ENCODE results near the gene GMEB2.

GMEB2 gene

DNA sequence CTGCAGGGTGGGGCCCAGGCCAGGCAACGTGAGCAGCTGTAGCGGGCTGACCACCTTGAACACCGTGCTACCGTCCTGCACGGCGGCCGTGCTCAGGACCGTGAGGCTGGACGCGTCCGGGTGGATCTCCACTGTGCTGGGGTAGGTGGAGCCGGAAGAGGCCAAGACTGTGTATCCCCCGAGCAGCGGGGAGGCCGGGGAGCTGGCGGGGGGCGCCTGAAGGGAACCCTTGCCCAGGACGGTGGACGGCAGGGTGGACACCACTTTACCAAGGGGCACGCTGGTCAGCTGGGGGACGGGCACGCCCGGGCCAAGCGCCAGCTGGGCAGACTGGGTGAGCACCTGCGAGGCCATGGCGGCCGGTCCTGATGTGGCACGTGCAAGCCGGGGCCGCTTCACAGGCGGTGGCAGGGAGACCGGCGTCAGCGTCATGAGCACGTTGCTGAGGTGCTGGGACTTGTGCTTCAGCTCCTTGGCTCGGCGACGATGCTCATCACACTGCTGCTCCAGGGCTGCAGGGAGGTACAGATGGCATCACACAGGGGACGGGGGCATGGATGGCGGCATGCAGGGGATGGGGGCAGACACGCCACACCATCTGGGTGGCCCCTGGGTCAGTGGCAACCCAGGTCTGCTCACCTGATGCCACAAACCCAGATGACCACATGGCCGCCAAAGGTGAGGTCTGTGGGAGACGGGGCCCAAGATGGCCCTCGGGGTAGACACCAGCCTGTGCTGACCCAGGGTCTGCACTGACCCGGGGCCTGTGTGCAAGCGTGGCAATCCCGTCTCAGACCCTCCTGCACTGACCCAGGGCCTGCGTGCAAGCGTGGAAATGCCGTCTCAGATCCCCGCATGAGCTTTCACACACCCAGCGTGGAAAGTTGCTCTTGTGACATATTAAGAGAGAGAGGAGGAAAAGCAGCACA, 36.4 kb downstream of the GMEB2 start:
- DNase-seq (ENCODE audit: low read depth, low spot score) = no peak

DNA sequence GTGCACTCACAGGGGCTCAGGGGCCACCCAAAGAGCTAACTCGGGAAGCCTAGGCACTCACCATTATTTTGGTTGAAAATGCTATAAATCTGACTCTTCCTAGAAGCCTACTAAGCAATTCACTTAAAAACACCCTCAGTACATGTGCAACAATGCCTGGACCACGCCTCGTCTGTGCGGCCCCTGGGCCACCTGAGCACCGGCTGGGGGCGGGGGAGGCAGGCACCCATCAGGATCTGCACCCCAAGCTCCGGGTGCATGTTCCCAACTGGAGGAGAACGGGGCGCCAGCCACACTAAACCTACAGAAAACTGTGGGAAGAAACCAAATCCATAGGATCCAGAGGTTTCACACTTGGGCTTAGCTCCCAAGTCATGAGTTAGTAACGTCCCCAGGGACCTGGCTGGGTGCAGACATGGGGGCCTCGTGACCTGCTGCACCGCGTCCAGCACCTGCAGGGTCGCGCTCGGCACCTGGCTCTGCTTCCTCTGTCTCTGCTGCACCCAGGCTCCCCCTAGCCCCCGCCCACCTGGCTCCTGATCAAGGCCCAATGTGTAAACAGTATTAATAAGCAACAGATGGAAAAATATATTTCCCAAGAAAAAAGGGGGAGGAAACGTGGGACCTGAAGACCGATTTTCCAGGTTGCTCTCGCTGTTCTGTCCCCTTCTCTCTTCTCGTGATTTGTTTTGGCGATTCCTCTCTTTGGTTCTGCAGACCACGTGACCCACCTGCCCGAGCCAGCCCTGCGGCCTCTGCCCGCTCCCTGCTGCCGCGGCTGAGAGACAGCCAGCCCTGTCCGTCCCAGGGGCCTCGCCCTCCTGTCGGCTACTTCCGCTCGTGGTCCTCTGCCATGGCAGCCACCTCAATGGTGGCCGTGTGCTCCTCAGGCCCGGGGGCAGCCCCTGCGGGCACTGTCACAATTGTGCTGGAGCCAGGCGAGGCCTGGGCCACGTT, 37.4 kb downstream of the GMEB2 start:
- no peak for DNase-seq (ENCODE audit: low read depth, low spot score)

DNA sequence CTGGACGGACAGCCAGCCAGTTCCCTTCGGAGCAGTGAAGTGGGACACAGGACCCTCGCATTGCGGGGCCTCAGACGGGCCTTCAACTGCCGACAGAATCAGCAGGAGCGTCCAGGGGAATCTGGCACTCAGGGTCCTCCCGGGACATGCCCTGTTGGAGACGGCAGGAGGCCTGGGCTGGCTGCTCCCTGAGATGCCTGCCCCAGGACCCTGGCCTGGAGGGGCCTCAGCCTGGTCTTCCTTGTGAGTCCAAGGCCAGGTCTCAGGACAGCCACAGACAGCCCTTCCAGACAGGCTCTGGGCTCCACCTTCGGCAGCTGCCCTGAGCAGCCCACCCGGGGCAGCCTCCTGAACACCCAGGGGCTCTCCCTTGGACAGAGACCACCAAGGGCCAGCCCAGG, 38.3 kb downstream of the GMEB2 start:
- no peak for DNase-seq (ENCODE audit: low read depth, low spot score)

DNA sequence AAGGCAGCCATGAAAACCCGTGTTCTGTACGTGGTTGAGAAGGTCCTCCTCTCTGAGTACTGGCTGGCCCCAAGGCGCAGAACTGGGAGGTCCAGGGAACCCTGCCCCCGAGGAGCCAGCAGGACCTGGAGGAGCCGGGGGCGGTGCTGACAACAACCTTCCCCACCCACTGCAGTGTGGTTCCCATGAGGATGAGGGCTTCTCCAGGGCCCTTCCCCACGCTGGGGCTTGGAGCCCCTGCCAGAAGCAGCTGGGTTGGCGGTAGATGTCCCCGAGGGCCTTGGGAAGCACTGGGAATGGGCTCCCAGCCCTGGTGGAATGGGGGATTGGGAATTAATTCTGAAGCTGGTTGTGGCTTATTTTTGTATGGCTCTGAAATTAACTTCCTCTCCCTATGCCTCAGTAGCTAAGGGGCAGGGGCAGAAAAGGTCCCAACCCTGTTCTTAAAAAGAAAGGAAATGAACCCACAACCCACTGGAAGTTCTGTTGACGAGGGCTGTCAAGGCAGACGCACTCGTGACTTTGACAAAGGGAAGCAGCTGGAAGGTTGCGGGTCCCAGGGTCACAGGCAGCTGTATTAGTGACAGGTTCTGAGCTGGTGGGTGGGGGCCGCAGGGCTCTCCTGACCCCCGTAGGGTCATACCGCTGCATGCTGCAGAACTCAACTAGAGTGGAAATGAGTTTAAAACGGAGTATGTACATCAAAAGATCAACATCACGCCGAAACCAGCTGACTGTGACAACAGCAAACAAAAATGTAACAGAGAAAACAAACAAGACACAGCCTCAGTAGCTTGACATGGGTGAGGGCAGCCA, 38.9 kb downstream of the GMEB2 start:
- DNase-seq (ENCODE audit: low read depth, low spot score) = no peak

DNA sequence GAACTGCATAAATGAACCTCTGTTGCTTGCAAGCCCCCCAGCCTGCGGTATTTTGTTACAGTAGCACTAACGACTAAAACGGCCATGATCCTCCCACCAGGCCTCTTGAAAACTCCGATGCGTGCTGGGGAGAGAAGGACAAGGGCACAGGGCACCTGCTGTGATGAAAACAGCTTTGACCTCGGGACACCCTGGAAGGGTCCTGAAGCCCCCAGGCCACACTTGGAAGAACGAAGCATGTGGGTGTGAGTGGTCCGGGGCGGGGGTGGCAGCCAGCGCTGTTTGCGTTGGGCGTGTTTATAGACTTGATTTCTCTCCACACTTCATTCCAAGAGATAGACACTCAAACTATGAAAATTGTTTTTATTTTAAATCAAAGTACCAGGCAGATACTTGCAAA, 39.6 kb downstream of the GMEB2 start:
- DNase-seq (ENCODE audit: low read depth, low spot score) = no peak

DNA sequence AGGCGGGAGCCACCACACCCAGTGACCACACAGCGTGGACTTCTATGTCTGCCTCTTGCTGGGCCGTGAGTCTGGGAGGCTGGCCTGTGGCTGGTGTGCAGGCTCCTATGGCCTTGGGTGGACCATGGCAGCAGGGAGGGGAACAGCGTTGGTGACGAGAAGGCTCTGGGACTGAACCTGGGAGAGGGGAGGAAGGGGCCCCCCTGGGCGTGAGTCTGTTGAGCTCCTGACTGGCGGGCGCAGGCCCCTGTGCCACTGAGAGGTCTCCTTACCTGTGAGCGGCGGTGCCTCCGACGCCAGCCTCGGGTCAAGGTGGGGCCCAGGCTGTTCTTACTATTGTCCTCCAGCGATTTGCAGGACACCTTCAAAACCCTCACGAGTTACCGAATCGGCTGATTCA, 40.1 kb downstream of the GMEB2 start:
- no peak for DNase-seq (ENCODE audit: low read depth, low spot score)

DNA sequence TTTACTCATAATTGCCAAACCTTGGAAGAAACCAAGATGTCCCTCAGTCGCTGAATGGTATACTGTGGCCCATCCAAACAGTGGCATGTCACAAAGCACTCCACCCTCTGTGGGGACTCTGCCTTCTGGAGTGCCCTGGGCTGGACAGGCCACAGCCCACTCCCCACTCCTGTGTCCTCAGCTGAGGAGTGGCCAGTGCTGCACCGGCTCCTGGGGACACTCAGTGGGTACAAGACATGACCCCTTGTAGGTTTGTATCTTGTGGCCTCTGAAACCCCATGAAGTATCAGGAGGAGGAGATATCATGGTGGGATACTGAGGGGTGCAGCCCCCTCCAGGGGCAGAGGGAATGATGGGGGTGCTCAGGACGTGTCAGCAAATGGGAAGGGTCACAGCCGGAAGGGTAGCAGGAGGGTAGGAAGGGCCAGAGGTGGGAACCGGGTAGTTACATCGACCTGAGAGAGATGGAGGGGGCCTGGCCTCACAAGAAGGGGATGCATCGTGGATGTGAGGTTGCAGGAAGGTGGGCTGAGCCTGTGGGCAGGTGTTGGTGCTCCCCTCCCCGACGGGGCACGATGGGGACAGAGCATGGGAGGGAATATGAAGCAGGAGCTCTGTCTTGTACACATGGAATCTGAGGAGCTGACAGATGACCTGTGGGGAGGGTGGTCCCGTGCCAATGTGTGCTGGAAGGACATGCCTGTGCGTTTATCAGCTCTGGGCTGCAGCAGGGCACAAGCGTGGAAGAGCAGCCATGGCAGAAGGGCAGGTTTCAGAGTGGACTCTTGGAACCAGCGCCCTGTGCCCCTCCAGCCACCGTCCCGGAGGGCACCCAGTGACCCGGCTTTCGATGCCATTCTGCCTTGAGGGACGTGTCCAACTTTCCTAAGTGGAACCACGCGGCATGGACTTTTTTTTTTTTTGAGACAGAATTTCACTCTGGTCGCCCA, 41.0 kb downstream of the GMEB2 start:
- no peak for DNase-seq (ENCODE audit: low read depth, low spot score)

DNA sequence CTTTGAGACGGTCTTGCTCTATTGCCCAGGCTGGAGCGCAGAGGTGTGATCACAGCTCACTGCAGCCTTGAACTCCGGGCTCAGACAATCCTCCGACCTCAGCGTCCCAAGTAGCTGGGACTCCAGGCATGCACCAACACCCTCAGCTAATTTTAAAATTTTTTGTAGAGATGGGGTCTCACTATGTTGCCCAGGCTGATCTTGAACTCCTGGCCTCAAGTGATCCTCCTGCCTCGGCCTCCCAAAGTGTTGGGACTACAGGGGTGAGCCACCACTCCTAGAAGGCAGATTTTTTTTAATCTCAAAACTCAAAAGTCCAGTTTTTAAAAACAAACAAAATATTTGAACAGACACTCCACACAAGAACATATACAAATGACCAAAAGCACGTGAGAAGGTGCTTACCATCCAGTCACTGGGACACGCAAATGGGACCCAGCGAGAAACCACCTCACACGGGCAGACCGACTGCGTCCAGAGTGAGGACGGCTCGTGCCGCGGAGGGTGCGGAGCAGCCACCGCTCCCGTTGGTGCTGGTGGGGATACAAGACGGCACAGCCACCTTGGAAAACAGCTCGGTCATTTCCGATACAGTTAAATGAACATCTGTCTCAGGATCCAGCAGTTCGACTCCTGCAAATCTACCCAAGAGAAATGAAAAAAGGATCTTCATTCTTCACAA, 44.4 kb downstream of the GMEB2 start:
- DNase-seq (ENCODE audit: low read depth, low spot score) = no peak

DNA sequence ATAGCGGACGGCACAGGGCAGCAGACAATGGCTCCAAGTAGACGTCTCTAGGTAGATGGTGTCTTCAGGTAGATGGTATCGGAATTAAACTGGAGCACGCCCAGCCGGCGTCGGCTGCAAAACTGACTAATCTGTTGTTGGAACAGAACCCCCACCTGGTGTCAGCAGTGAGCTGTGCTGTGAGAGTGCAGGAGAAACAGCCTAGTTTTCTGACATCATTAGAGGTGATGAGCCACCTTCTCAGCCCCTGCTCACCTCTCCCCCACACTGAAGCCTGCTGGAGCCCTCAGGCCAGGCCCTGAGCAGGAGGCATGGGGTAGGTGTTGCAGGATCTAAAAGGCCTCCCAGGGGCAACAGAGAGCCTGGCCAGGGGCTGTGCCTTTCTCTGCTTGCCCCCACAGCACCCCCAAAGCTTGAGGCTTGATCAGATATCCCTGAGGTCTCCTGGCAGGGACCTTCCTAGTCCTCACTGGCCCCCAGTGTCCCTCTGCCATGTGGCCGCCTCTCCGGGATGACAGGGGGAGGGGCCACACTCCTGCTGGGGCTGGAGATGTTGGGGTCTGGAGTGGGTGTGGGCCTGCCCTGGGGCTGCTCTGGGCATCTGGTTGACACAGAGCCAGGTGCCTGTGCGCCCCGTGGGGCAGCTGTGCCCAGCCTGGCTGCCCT, 46.0 kb downstream of the GMEB2 start:
- no peak for DNase-seq (ENCODE audit: low read depth, low spot score)

DNA sequence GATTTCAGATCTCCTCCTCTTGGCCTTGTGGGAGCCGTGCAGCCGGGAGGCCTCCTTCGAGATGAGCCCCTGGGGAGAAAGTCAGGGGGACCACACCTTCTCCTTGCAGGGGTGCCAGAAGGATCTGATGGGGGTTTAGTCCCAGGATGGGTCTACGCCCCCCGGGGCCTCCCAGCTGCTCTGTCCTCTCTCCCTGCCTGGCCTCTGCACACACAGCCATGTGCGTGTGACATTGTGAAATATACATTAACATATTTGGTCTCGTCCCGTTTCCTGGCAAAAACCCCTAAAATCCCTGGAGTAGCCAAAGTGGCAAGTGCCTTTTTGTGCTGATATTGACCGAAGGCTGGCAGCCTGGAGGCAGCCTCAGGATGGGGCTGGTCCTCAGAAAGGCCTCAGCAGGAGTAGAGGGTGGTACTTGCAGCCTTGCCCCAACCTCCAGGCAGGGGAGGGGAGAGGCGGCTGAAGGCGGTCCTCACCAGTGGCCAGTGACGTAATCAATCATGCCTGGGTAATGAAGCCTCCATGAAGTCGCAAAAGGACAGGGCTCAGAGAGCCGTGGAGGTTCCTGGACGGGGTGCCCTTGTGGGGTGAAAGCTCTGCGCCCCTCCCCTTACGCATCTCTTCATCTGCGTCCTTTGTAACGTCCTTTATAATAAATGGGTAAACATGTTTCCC, 47.7 kb downstream of the GMEB2 start:
- no peak for DNase-seq (ENCODE audit: low read depth, low spot score)

DNA sequence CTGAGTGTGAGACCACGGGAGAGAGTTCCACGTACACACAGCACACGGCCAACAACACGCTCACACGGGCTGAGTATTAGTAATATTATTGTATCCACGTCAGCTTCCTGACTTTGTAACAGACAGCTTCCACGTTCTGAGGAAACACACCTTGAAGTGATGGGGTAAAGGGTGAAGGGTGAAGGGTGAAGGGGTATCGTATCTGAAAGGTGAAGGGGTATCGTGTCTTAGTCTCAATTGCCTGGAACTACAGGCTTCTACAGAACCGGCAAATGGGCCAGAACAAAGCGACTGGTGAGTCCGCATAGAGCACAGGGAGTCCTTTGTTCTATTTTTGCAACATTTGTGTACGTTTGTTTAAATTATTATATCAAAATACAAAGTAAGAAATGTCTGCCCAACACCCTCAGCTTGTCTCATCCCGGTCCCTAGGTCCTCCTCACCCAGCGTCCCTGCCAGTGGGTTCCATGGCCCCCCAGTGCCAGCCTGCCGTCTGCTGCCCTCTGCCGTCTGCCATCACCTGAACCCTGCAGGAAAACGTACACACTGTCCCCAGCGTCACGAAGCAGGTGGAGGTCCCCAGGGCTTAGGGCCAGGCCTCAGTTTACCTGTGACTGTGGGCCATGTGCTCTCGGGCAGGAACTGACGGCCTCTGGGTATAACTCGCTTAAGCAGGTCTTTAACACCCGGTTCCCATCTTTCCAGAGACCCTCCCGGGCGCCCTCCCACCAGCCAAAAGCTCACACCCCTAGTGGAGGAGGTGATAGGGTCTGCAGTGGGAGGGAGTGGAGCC, 48.5 kb downstream of the GMEB2 start:
- no peak for DNase-seq (ENCODE audit: low read depth, low spot score)

DNA sequence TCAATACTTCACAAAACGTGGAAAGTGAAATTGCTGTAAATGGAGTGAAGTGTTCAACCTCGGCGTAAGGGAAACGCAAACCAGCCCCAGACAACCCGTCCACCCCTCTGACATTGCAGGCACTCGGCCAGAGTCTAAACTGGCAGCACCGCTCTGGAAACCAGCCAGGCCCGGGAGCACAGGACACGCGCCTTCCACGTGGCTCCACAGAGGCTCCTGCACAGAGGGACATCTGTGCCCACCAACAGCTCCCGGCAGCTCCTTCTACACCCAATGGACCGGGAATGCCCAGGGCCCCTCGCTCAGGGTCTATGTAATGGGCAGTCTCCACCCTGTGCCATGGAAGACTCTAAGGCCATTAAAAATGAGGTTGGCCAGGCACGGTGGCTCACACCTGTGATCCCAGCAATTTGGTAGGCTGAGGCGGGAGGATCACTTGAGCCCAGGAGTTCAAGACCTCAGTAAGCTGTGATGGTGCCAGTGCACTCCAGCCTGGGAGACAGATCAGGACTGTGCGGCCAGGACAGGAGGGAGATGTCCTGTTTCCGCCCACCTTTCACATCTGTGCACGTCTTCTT, 49.5 kb downstream of the GMEB2 start:
- no peak for DNase-seq (ENCODE audit: low read depth, low spot score)

DNA sequence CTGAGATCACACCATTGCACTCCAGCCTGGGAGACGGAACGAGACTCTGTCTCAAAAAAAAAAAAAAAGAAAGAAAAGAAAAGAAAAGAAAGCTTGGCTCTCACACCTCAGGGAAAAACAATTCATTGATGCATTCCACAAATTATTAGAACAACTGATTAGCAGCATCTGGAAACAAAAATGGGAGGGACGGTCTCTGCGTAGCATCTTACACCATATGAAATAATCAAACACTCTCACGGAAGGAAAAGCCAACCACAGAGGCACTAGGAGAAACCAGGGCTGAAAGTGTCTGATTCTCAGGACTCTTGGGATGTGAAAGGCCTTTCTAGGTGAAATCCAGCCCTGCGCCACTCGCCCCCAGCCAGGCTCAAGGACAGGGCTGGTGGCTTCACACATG, 50.6 kb downstream of the GMEB2 start:
- no peak for DNase-seq (ENCODE audit: low read depth, low spot score)

DNA sequence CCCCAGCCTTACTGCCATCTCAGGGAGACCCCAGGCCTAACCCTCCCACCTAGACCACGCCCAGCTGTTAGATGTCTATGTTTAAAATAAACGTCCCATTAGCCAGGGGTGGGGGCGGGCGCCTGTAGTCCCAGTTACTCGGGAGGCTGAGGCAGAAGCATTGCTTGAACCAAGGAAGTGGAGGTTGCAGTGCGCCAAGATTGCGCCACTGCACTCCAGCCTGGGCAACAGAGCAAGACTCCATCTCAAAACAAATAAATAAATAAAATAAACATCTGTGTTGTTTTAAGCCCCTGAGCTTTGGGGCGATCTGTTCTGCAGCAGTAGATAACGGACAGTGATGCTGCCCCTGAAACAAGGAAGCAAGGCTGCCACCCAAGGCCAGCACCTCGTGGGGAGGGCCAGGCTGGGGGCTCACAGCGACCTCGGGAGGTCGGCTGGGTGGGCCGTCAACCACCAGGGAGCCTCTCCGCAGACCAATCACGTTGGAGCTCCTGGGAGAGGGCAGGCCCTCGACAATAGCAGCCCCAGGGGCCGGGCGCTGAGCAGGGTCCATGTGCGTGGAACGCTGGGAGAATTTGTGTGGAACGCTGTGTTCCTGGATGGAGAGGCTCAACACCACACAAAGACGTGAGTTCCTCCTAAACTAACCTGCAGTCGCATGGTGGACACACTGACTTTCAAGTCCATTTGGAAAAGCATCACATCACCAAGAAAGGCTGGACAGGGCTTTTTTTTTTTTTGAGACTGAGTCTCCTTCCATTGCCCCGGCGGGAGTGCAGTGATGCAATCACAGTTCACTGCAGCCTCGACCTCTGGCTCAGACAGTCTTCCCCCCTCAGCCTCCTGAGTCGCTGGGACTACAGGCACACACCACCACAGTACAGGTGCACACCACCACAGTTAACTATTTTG, 51.8 kb downstream of the GMEB2 start:
- no peak for DNase-seq (ENCODE audit: low read depth, low spot score)

DNA sequence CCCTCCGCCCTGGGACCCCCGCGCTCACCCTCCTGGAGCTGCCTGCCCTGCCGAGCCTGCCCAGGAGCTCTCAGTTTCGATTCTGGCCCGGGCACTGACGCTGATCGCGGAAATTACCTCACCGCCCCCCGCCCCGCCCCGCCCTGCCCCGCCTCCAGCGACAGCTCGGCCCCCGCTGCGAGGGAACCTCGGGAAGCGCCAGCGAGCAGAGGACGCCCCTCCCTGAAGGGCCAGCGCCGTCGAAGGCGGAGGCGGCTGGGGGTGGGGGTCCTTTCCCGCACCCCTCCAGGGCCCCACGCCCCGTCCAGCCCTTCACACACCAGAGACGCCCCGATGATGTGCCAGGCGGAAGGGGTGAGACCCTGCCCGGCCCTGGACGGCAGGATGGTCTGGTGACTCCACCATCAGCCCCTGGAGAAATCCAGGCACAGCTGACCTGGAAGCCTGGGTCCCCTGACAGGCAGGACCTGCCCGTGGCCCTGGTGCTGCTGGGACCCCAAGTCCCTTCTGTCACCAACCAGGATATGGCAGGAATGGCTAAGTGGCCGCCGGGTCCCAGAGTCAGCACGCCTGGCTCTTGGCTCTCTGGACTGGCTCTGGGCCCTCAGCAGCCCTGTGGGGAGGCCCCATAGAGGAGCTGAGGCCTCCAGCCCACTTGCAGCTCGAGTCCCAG, 52.6 kb downstream of the GMEB2 start, which contains the start of gene HELZ2:
TSS of gene HELZ2 (minus strand) at position 84 of the 673 bp plus-strand sequence. CDS start 1,854 bp downstream, outside the sequence.
- no peak for DNase-seq (ENCODE audit: low read depth, low spot score)

DNA sequence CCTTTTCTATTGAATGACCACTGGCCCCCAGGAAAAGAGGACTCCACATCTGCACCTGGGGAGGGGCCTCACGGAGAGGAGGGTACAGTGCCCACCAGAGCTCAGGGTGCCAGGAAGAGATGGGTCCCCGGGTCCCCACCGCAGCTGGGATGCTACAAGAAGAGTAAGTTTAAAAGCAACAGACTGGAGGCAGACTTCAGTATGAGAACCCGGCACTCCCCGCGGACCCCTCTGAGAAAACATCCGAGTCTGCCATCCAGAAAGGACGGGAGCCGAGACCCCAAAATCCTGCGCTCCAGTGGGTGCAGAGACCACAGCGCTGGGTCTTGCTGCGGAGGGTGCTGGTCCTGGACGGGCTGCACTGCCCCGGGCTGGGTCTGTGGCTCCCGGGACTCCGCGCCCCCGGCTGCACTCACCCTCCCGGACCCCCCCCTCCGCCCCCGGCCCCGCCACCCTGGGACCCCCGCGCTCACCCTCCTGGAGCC, 53.2 kb downstream of the GMEB2 start:
- no peak for DNase-seq (ENCODE audit: low read depth, low spot score)

Measured in smooth muscle cell of the brain vasculature (primary cell).